GM12878 (cell line): ENCODE results near the gene RBKS. TPM values are rescaled to one million over a fixed set of nuclear protein-coding genes. Genes with fewer than 3 reads are reported as not detected.

Source experiments
- CBX3 ChIP-seq: fragments of 200-600 bp; sonication (generic); IDR thresholded peaks from 2 replicates; pipeline ENCODE4 v1.6.1; 2016; ENCODE audit warnings: low read depth, borderline replicate concordance
- MYC ChIP-seq: IDR thresholded peaks from 2 replicates; pipeline ENCODE4 v1.6.1; 2011; ENCODE audit warnings: mild to moderate bottlenecking, low read length, moderate library complexity, inconsistent platforms; ENCODE audit not compliant: insufficient read depth, insufficient replicate concordance, insufficient read length, severe bottlenecking
- SIN3A ChIP-seq: IDR thresholded peaks from 2 replicates; pipeline ENCODE4 v1.6.1; 2012; ENCODE audit warnings: low read depth, low read length, improper control_type of control experiment
- SIX5 ChIP-seq: IDR thresholded peaks from 2 replicates; pipeline ENCODE4 v1.6.1; 2011; ENCODE audit warnings: mild to moderate bottlenecking, low read depth, low read length, moderate library complexity; ENCODE audit not compliant: severe bottlenecking
- SREBF2 ChIP-seq: IDR thresholded peaks from 2 replicates; pipeline ENCODE4 v1.6.1; 2012; ENCODE audit warnings: mild to moderate bottlenecking, low read length
- SRF ChIP-seq, 2 experiments: IDR thresholded peaks; 2 replicates each; pipeline ENCODE4 v1.6.1; 2011; ENCODE audit warnings: low read depth in 2 of 2, low read length in 2 of 2, mild to moderate bottlenecking in 1 of 2, moderate library complexity in 1 of 2
- ZNF207 ChIP-seq: fragments of 450-650 bp; IDR thresholded peaks from 2 replicates; pipeline ENCODE4 v1.6.1; 2014; ENCODE audit warnings: antibody characterized with exemption, mild to moderate bottlenecking, borderline replicate concordance
- polyA plus RNA-seq, 11 experiments: library from polyadenylated mRNA; depleted of rRNA in 4 of 11; unstranded in 6 of 11; stranded (reverse) in 5 of 11; fragments of >200 nt; fragmentation: Nextera tagmentation in 4 of 11; fragmentation: Illumina TruSeq in 1 of 11; extraction: Ambion mirVana in 4 of 11; extraction: Trizol in 1 of 11; gene quantifications; 1 replicate in 1 of 11; 2 replicates in 10 of 11; pipeline versions ENCODE4 v1.2.1 to v1.2.3, GENCODE V29; 2011 to 2016; ENCODE audit warnings: inconsistent platforms in 2 of 11, missing spikeins in 2 of 11, low read depth in 1 of 11
- total RNA-seq, 4 experiments: library from RNA; depleted of rRNA in 3 of 4; stranded (reverse); fragments of >200 nt in 3 of 4; fragmentation: Illumina TruSeq in 1 of 4; extraction: Trizol in 1 of 4; gene quantifications; 2 replicates each; pipeline versions ENCODE4 v1.2.1 to v1.2.3, GENCODE V29; 2013 to 2021
- TF ChIP-seq, protein P1 (sequence below): IDR thresholded peaks from 2 replicates; pipeline ENCODE4 v1.6.1; 2012; ENCODE audit warnings: mild to moderate bottlenecking, low read depth, low read length
- TF ChIP-seq, protein P2 (sequence below): fragments of 450-650 bp; IDR thresholded peaks from 2 replicates; pipeline ENCODE4 v1.6.1; 2016; ENCODE audit warnings: mild to moderate bottlenecking, moderate library complexity, borderline replicate concordance

RBKS gene
- total and polyA plus RNA-seq, 10 of the 15 experiments (the other 5 are each of a cell fraction or from before 2014, with no cell fraction given), result 0.39 to 1.8 (median 1.0) TPM

- TF ChIP-seq, protein P1, sequence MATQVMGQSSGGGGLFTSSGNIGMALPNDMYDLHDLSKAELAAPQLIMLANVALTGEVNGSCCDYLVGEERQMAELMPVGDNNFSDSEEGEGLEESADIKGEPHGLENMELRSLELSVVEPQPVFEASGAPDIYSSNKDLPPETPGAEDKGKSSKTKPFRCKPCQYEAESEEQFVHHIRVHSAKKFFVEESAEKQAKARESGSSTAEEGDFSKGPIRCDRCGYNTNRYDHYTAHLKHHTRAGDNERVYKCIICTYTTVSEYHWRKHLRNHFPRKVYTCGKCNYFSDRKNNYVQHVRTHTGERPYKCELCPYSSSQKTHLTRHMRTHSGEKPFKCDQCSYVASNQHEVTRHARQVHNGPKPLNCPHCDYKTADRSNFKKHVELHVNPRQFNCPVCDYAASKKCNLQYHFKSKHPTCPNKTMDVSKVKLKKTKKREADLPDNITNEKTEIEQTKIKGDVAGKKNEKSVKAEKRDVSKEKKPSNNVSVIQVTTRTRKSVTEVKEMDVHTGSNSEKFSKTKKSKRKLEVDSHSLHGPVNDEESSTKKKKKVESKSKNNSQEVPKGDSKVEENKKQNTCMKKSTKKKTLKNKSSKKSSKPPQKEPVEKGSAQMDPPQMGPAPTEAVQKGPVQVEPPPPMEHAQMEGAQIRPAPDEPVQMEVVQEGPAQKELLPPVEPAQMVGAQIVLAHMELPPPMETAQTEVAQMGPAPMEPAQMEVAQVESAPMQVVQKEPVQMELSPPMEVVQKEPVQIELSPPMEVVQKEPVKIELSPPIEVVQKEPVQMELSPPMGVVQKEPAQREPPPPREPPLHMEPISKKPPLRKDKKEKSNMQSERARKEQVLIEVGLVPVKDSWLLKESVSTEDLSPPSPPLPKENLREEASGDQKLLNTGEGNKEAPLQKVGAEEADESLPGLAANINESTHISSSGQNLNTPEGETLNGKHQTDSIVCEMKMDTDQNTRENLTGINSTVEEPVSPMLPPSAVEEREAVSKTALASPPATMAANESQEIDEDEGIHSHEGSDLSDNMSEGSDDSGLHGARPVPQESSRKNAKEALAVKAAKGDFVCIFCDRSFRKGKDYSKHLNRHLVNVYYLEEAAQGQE, result no peak
- TF ChIP-seq SIX5, result no peak
- no peak for TF ChIP-seq CBX3
- TF ChIP-seq MYC, result no peak
- no peak for TF ChIP-seq SIN3A
- TF ChIP-seq, protein P2, sequence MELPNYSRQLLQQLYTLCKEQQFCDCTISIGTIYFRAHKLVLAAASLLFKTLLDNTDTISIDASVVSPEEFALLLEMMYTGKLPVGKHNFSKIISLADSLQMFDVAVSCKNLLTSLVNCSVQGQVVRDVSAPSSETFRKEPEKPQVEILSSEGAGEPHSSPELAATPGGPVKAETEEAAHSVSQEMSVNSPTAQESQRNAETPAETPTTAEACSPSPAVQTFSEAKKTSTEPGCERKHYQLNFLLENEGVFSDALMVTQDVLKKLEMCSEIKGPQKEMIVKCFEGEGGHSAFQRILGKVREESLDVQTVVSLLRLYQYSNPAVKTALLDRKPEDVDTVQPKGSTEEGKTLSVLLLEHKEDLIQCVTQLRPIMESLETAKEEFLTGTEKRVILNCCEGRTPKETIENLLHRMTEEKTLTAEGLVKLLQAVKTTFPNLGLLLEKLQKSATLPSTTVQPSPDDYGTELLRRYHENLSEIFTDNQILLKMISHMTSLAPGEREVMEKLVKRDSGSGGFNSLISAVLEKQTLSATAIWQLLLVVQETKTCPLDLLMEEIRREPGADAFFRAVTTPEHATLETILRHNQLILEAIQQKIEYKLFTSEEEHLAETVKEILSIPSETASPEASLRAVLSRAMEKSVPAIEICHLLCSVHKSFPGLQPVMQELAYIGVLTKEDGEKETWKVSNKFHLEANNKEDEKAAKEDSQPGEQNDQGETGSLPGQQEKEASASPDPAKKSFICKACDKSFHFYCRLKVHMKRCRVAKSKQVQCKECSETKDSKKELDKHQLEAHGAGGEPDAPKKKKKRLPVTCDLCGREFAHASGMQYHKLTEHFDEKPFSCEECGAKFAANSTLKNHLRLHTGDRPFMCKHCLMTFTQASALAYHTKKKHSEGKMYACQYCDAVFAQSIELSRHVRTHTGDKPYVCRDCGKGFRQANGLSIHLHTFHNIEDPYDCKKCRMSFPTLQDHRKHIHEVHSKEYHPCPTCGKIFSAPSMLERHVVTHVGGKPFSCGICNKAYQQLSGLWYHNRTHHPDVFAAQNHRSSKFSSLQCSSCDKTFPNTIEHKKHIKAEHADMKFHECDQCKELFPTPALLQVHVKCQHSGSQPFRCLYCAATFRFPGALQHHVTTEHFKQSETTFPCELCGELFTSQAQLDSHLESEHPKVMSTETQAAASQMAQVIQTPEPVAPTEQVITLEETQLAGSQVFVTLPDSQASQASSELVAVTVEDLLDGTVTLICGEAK, result no peak
- TF ChIP-seq SREBF2, result no peak
- no peak for TF ChIP-seq ZNF207
- TF ChIP-seq SRF (IDR thresholded peaks at IDR 0.05; ENCODE audit: low read depth in 2 of 2, low read length in 2 of 2), result no peak
Measured at GRCh38 chr2:27736031-27736889, 153.9 kb downstream of the RBKS start (continued).
